Smooth muscle cell (in vitro differentiated cells): ENCODE data around the gene ARPC1B. TPM values are rescaled to one million over a fixed set of nuclear protein-coding genes. Genes with fewer than 3 reads are reported as not detected.
"Not testable (repeated sequence)": the region's sequence is repeated elsewhere in the genome, so short reads cannot be mapped to it uniquely, and the experiment has no call there.

Experiments used
- DNase-seq: peaks from one replicate; lab custom pipeline; 2025; ENCODE audit not compliant: unreplicated experiment; lab: John Stamatoyannopoulos, UW
- H2AFZ ChIP-seq: fragments of 200-600 bp; sonication (generic); 2 replicates; pipeline ENCODE4 v1.6.0; 2016; ENCODE audit warnings: antibody characterized with exemption, low read depth, mild to moderate bottlenecking
- H3F3A ChIP-seq: fragments of 200-600 bp; sonication (generic); 2 replicates; pipeline ENCODE4 v1.6.0; 2017; ENCODE audit warnings: antibody characterized with exemption, low read depth
- H3K27ac ChIP-seq: fragments of 200-600 bp; sonication (generic); 2 replicates; pipeline ENCODE4 v1.5.1; 2016; ENCODE audit warnings: low read depth, mild to moderate bottlenecking
- H3K27me3 ChIP-seq: fragments of 200-600 bp; sonication (generic); 2 replicates; pipeline ENCODE4 v1.6.1; 2016; ENCODE audit warnings: low read depth, mild to moderate bottlenecking
- H3K36me3 ChIP-seq: fragments of 200-600 bp; sonication (generic); 2 replicates; pipeline ENCODE4 v1.5.1; 2016; ENCODE audit warnings: low read depth
- H3K4me1 ChIP-seq: fragments of 200-600 bp; sonication (generic); 2 replicates; pipeline ENCODE4 v1.5.1; 2016; ENCODE audit warnings: low read depth
- H3K4me2 ChIP-seq: fragments of 200-600 bp; sonication (generic); 2 replicates; pipeline ENCODE4 v1.6.0; 2016; ENCODE audit warnings: mild to moderate bottlenecking
- H3K4me3 ChIP-seq: fragments of 200-600 bp; sonication (generic); 2 replicates; pipeline ENCODE4 v1.5.1; 2016; ENCODE audit warnings: mild to moderate bottlenecking
- H3K79me2 ChIP-seq: fragments of 200-600 bp; sonication (generic); 2 replicates; pipeline ENCODE4 v1.6.0; 2016; ENCODE audit warnings: low read depth, mild to moderate bottlenecking
- H3K9ac ChIP-seq: fragments of 200-600 bp; sonication (generic); 2 replicates; pipeline ENCODE4 v1.6.0; 2016; ENCODE audit warnings: low read depth
- H3K9me3 ChIP-seq: fragments of 200-600 bp; sonication (generic); replicated peaks from 2 replicates; pipeline ENCODE4 v1.5.1; 2016; ENCODE audit warnings: low read depth
- H4K20me1 ChIP-seq: fragments of 200-600 bp; sonication (generic); 2 replicates; pipeline ENCODE4 v1.6.0; 2016; ENCODE audit warnings: low read depth
- WGBS: methylation state at CpG from one replicate; pipeline ENCODE4 v1.1.7; 2016; ENCODE audit warnings: low lambda C conversion rate; 5-methylcytosine and 5-hydroxymethylcytosine counted together
- polyA plus RNA-seq: library from polyadenylated mRNA; unstranded; fragments of >200 nt; fragmentation: Nextera tagmentation; extraction: Ambion mirVana; gene quantifications from 2 replicates; pipeline ENCODE4 v1.2.1, GENCODE V29; 2016
- total RNA-seq: library from RNA; depleted of rRNA; stranded (reverse); fragments of >200 nt; gene quantifications from 2 replicates; pipeline ENCODE4 v1.2.3, GENCODE V29; 2014
- TF ChIP-seq, protein P1 (sequence below): fragments of 200-600 bp; sonication (generic); IDR thresholded peaks from 2 replicates; pipeline ENCODE4 v1.5.1; 2017; ENCODE audit warnings: borderline replicate concordance, mild to moderate bottlenecking, antibody characterized with exemption; ENCODE audit not compliant: insufficient read depth, poor library complexity, severe bottlenecking

The ARPC1B gene
- total and polyA plus RNA-seq, 2 experiments from 2014 or later: 105 to 225 TPM

DNA sequence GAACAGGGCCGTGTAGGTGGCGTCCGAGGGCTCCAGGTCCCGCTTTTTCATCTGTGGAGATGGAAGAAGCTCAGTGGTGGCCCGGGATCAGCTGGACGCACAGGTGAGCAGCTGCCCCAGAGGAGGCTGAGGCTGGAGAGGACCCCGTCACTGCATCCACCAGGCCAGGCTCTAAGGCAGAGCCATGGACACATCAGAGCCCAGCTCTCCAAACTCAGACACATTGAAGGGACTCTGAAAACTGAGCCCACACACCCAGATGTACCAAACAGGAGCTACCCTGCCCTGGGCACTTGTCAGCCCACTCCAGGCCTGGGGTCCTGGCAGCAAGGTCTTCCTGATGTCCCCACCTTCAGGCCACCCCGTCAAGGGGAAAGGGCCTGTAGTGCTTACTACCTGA is 55.2 kb downstream of the ARPC1B start:
- H3K27ac ChIP-seq: no peak overlapping the region
- TF ChIP-seq, protein P1, sequence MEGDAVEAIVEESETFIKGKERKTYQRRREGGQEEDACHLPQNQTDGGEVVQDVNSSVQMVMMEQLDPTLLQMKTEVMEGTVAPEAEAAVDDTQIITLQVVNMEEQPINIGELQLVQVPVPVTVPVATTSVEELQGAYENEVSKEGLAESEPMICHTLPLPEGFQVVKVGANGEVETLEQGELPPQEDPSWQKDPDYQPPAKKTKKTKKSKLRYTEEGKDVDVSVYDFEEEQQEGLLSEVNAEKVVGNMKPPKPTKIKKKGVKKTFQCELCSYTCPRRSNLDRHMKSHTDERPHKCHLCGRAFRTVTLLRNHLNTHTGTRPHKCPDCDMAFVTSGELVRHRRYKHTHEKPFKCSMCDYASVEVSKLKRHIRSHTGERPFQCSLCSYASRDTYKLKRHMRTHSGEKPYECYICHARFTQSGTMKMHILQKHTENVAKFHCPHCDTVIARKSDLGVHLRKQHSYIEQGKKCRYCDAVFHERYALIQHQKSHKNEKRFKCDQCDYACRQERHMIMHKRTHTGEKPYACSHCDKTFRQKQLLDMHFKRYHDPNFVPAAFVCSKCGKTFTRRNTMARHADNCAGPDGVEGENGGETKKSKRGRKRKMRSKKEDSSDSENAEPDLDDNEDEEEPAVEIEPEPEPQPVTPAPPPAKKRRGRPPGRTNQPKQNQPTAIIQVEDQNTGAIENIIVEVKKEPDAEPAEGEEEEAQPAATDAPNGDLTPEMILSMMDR: no peak
- WGBS: 98% methylated on average over 8 of the region's 8 CpGs
- no peak overlapping the region for H3K9ac ChIP-seq
- no peaks in the 10 kb centered on the region for H3K4me1 ChIP-seq
- H3K4me2 ChIP-seq: no peak overlapping the region
- no peaks in the 10 kb centered on the region for H4K20me1 ChIP-seq
- H3K27me3 ChIP-seq: no peaks in the 10 kb centered on the region
- no peak for DNase-seq
- H3K79me2 ChIP-seq: no peaks in the 10 kb centered on the region
- no peak overlapping the region for H2AFZ ChIP-seq
- peaks cover 3% of the 10 kb centered on the region for H3K36me3 ChIP-seq
- no peak overlapping the region for H3K4me3 ChIP-seq
- no peaks in the 10 kb centered on the region for H3F3A ChIP-seq
- H3K9me3 ChIP-seq: no peaks in the 10 kb centered on the region

DNA sequence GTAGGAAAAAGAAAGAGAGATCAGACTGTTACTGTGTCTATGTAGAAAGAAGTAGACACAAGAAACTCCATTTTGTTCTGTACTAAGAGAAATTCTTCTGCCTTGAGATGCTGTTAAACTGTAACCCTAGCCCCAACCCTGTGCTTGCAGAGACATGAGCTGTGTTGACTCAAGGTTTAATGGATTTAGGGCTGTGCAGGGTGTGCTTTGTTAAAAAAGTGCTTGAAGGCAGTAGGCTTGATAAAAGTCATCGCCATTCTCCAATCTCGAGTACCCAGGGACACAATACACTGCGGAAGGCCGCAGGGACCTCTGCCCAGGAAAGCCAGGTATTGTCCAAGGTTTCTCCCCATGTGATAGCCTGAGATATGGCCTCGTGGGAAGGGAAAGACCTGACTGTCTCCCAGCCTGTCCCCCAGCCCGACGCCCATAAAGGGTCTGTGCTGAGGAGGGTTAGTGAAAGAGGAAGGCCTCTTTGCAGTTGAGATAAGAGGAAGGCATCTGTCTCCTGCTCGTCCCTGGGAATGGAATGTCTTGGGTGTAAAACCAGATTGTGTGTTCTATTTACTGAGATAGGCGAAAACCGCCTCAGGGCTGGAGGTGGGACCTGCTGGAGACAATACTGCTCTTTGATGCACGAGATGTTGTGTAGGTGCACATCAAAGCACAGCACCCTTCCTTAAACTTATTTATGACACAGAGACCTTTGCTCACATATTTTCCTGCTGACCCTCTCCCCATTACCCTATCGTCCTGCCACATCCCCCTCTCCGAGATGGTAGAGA is 57.4 kb downstream of the ARPC1B start:
- WGBS: 44% methylated on average over 13 of the region's 13 CpGs
- not testable (repeated sequence) for H3K9ac ChIP-seq, H3K27ac ChIP-seq, DNase-seq, H3K9me3 ChIP-seq, H3K79me2 ChIP-seq, H3K27me3 ChIP-seq, H3K4me3 ChIP-seq, H2AFZ ChIP-seq, H4K20me1 ChIP-seq, H3K36me3 ChIP-seq, H3K4me2 ChIP-seq, H3F3A ChIP-seq, H3K4me1 ChIP-seq

DNA sequence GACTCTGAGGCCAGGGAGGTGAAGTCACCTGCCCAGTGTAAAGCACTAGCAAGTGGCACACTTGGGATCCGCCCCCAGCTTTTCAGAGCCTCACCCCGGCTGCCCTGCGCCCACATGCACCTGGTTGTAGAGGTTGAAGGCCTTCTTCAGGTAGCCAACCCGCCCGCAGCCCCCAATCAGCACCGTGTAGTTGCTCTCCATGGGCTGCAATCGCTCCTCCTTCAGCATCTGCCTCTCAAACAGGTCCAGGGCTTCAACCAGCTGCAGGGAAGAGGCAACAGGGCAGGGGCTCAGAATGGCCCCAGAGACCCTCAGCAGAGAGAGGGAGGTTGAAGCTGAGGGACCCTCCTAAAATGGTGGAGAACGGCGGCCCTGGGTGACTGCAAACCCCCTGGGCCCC is 58.6 kb downstream of the ARPC1B start:
- over 99% methylated on average over 9 of the region's 9 CpGs for WGBS
- Histone ChIP-seq H3K36me3 (peaks cover 3% of the 10 kb centered on the region), H3F3A (no peaks in the 10 kb centered on the region), H4K20me1 (no peaks in the 10 kb centered on the region), H3K4me3 (no peak overlapping the region), H3K4me1 (peaks cover 5% of the 10 kb centered on the region), H2AFZ (no peak overlapping the region), H3K27me3 (no peaks in the 10 kb centered on the region), H3K4me2 (no peak overlapping the region), H3K9me3 (no peaks in the 10 kb centered on the region), H3K79me2 (peaks cover 20% of the 10 kb centered on the region), H3K27ac (no peak overlapping the region), H3K9ac (no peak overlapping the region)
- no peak for DNase-seq
- TF ChIP-seq, protein P1: no peak

DNA sequence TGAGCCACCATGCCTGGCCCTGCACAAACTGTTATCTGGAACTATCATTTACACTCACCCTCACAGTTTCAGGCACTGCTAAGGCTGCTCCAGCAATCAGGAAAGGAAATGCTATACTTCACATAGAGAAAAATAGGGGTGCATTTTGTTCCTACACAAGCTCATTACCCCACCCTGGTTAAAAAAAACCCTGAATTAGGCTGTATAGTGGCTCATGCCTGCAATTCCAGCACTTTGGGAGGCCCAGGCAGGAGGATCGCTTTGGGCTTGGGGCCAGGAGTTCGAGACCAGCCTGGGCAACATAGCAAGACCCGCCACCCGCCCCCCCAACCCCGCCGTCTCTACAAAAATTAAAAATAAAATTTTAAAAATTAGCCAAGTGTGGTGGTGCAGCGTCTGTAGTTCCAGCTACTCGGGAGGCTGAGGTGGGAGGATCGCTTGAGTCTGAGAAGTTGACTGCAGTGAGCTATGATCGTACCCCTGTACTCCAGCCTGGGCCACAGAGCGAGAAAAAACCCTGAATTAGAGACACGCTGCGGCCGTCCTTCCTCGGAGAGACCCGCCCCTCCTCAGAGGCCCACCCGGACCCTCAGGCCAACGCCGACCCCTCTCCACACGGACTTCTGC is 63.5 kb downstream of the ARPC1B start:
- H3K4me3 ChIP-seq: peak overlapping the region; percentile 84
- H3K27ac ChIP-seq: peak overlapping the region; percentile 36
- 25% methylated on average over 14 of the region's 20 CpGs for WGBS

More for the DNA sequence above, 63.5 kb downstream of the ARPC1B start:
- Histone ChIP-seq H3F3A (no peaks in the 10 kb centered on the region), H3K36me3 (no peaks in the 10 kb centered on the region), H3K27me3 (no peaks in the 10 kb centered on the region), H3K4me2 (peak overlapping the region; percentile 87), H2AFZ (peak overlapping the region; percentile 82), H3K79me2 (peaks cover 46% of the 10 kb centered on the region), H3K9me3 (no peaks in the 10 kb centered on the region), H3K9ac (peak overlapping the region; percentile 85), H3K4me1 (peaks cover 12% of the 10 kb centered on the region), H4K20me1 (peaks cover 18% of the 10 kb centered on the region)
- no peak for DNase-seq
- TF ChIP-seq, protein P1: no peak
